Upper lobe of right lung (tissue), 1 donor: Measurements from ENCODE around the gene C15orf39. TPM values are rescaled to one million over a fixed set of nuclear protein-coding genes. Genes with fewer than 3 reads are reported as not detected.

Experiments used
- ATAC-seq: fragments of 200-7000 bp; cut with Tn5 transposase; one replicate; pipeline ENCODE4 v1.9.1; 2020; ENCODE audit warnings: mild to moderate bottlenecking, moderate library complexity
- DNase-seq: peaks from one replicate; pipeline ENCODE4 v3.0.0-alpha.2; 2020
- H3K27ac ChIP-seq: fragments of 200-600 bp; one replicate; pipeline ENCODE4 v1.8.0; 2022
- H3K27me3 ChIP-seq: fragments of 200-600 bp; one replicate; pipeline ENCODE4 v1.8.0; 2022; ENCODE audit warnings: mild to moderate bottlenecking
- H3K36me3 ChIP-seq: fragments of 200-600 bp; one replicate; pipeline ENCODE4 v1.8.0; 2022
- H3K4me1 ChIP-seq: fragments of 200-600 bp; one replicate; pipeline ENCODE4 v1.8.0; 2022
- H3K4me3 ChIP-seq: fragments of 200-600 bp; one replicate; pipeline ENCODE4 v1.8.0; 2022; ENCODE audit warnings: mild to moderate bottlenecking
- H3K9me3 ChIP-seq: fragments of 200-600 bp; one replicate; pipeline ENCODE4 v1.8.0; 2022
- CTCF ChIP-seq: fragments of 200-600 bp; IDR thresholded peaks from one replicate; pipeline ENCODE4 v1.8.0; 2022; ENCODE audit warnings: antibody characterized with exemption
- intact Hi-C: fragments of 100-400 bp; cut with DNase I; formaldehyde crosslinking; loops from one replicate; pipeline ENCODE4 v1.11.0; 2022
- total RNA-seq: library from RNA; stranded (reverse); fragmentation: NEBNext Ultra II Directional; extraction: Animal tissue kit (Norgen Biotek cat#: 25700); gene quantifications from one replicate; pipeline ENCODE4 v1.2.1, GENCODE V29; 2021
- donor health status: DM: no; HTN: yes; CAD: no; lungs with severe emphysema.

C15orf39 gene
- total RNA-seq, 1 donor from 2014 or later, result 33.3 TPM

GRCh38 chr15:75176396-75176761 lies 25.3 kb upstream of the C15orf39 start:
- Histone ChIP-seq H3K9me3 (no peaks in the 10 kb centered on the region), H3K4me3 (no peak overlapping the region), H3K36me3 (no peaks in the 10 kb centered on the region), H3K4me1 (peaks cover 58% of the 10 kb centered on the region), H3K27me3 (no peaks in the 10 kb centered on the region), H3K27ac (peak overlapping the region; percentile 72)
- intact Hi-C loops, result no loop called here
- TF ChIP-seq CTCF, result no peak
- no peak for DNase-seq
- peak; percentile 65 for ATAC-seq

DNA sequence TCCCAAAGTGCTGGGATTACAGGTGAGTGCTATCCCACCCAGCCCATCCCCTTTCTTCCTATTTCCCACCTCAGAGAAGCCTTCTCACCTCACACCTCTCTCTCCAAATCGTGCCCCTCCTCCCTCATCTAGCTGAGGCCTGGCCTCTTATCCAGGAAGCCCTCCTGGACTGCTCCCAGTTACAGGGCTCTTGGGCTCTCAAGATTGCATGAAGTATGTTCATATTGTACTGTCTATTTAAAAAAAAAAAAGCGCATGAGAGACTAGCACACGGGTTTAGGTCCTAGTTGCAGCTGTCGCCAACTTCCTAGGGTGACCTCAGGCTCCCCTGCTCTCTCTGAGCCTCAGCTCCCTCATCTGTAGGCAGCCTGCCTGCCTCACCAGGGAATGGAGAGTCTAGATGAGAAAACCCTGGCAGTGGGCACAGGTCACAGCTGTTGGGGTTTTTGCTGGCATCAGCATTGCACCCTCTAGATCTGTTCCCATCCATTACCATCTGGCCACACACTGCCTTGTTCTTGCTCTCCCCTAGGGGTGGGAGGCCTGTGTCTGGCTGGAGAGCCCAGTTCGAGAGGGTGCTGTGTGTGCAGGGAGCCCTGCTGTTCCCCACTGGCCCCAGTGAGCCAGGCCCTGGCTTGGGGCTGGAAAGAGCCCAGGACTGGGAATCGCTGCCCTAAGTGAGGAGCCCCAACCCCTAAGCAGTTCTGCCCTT lies 24.2 kb upstream of the C15orf39 start:
- DNase-seq (no peak), ATAC-seq (peak; percentile 29)
- intact Hi-C loops, result no loop called here
- Histone ChIP-seq H3K27ac (peak overlapping the region; percentile 72), H3K9me3 (no peaks in the 10 kb centered on the region), H3K27me3 (no peaks in the 10 kb centered on the region), H3K36me3 (no peaks in the 10 kb centered on the region), H3K4me1 (peaks cover 52% of the 10 kb centered on the region), H3K4me3 (no peak overlapping the region)
- TF ChIP-seq CTCF, result no peak

DNA sequence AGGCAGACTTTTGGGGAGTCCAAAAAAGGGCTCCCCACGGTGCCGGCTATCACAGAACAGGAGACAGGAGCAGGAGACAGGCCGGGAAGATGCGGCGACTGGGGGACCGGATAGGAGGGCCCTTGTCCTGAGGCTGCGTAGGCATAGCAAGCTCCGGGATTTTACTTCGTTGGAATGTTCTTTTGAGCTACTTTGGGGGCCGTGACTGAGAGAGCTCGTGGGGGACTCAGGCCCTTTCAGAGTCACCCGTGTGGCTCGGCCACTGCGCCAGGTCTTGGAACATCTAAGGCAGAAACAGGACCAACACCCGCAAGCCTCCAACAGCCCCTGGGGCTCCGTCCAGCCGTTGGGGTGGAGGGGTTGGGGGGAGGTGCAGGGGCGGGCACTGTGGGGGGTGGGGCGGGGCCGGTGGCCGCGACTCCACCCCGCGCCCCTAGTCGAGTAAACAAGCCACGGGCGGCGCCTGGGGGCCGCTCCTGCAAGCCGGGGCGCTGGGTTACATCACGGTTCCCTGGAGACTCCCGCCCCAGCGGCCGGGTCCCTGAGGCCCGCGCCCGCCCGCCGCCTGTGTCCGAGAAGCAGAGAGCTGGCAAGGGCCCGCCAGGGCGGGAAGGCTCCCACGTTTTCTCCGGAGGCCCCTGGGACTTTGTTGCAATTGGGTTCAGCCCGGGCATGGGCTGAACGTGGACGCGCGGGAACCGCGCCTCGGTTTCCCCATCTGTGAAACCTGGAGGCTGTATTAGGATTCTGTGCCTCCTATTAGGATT lies 23.3 kb upstream of the C15orf39 start:
- TF ChIP-seq CTCF, result no peak
- H3K4me3 ChIP-seq, result peak overlapping the region; percentile 20
- peaks cover 54% of the 10 kb centered on the region for H3K4me1 ChIP-seq
- intact Hi-C loops, result no loop called here
- ATAC-seq (peak; percentile 59), DNase-seq (peak; percentile 84)
- no peaks in the 10 kb centered on the region for H3K36me3 ChIP-seq
- peak overlapping the region; percentile 55 for H3K27ac ChIP-seq
- H3K9me3 ChIP-seq, result no peaks in the 10 kb centered on the region
- no peaks in the 10 kb centered on the region for H3K27me3 ChIP-seq

- no peak for DNase-seq
- Histone ChIP-seq H3K4me3 (peak overlapping the region; percentile 20), H3K4me1 (peaks cover 54% of the 10 kb centered on the region), H3K9me3 (no peaks in the 10 kb centered on the region), H3K27me3 (no peaks in the 10 kb centered on the region), H3K27ac (peak overlapping the region; percentile 55), H3K36me3 (no peaks in the 10 kb centered on the region)
- TF ChIP-seq CTCF, result no peak
- intact Hi-C loops, result no loop called here
- no peak for ATAC-seq
These were observed 22.5 kb upstream of the C15orf39 start for GRCh38 chr15:75178938-75179745.

GRCh38 chr15:75179746-75180140 lies 21.9 kb upstream of the C15orf39 start:
- TF ChIP-seq CTCF, result no peak
- Histone ChIP-seq H3K36me3 (no peaks in the 10 kb centered on the region), H3K9me3 (no peaks in the 10 kb centered on the region), H3K27me3 (no peaks in the 10 kb centered on the region), H3K27ac (no peak overlapping the region), H3K4me3 (no peak overlapping the region), H3K4me1 (peaks cover 54% of the 10 kb centered on the region)
- intact Hi-C loops, result no loop called here
- no peak for DNase-seq
- ATAC-seq, result no peak
